K562 (cell line): ENCODE data around the gene SLC17A1. TPM values are rescaled to one million over a fixed set of nuclear protein-coding genes. Genes with fewer than 3 reads are reported as not detected.

Source experiments
- ATAC-seq: fragments of 200-7000 bp; cut with Tn5 transposase; 3 replicates; pipeline ENCODE4 v1.9.1; 2020; ENCODE audit warnings: moderate library complexity
- BruUV-seq: library from RNA; stranded (reverse); fragments of 400-500 nt; replicated peaks from 2 replicates; lab custom pipeline; 2021; lab: Mats Ljungman, UMichigan
- CTCF ChIA-PET: fragments of 300-600 bp; formaldehyde crosslinking; extraction: SDS; loops from one replicate; lab custom pipeline; 2021; ENCODE audit warnings: low intra/inter-chr PET ratio; lab: Yijun Ruan, JAX
- POLR2A ChIA-PET: fragments of 300-600, 350-650 bp; sonication (Branson Sonifier 250); formaldehyde crosslinking; extraction: SDS; loops from one replicate; lab custom pipeline; 2021; ENCODE audit warnings: antibody characterized with exemption, inconsistent platforms; lab: Yijun Ruan, JAX
- DNase-seq, 4 experiments: peaks; one replicate each; pipeline versions ENCODE4 v3.0.0 to v3.0.0-alpha.2; 2011 to 2018; ENCODE audit warnings: low spot score in 3 of 4, mixed read lengths in 3 of 4; ENCODE audit errors: extremely low read depth in 1 of 4
- FAIRE-seq: peaks from 2 replicates; lab custom pipeline; 2011; peaks lifted over from hg19 to GRCh38; lab: Jason Lieb, UNC
- H2AFZ ChIP-seq: 2 replicates; pipeline ENCODE4 v1.6.0; 2011; ENCODE audit warnings: low read depth, low read length, control low read depth, inconsistent platforms
- H3K27ac ChIP-seq: fragments of 200-600 bp; 3 replicates; pipeline ENCODE4 v1.8.0; 2011; ENCODE audit warnings: low read depth, mild to moderate bottlenecking, control low read depth, inconsistent platforms, low read length, moderate library complexity, mixed read lengths; ENCODE audit errors: extremely low read depth
- H3K27me3 ChIP-seq, 2 experiments: fragments of 300-600 bp in 1 of 2; 2 replicates in 1 of 2; 3 replicates in 1 of 2; pipeline versions ENCODE4 v1.6.0 to v1.8.0; 2011; ENCODE audit warnings: inconsistent platforms in 2 of 2, low read length in 2 of 2, mild to moderate bottlenecking in 1 of 2, mixed read lengths in 1 of 2, moderate library complexity in 1 of 2; ENCODE audit not compliant: control insufficient read depth in 2 of 2, insufficient read depth in 2 of 2
- H3K36me3 ChIP-seq: fragments of 300-600 bp; 3 replicates; pipeline ENCODE4 v1.8.0; 2011; ENCODE audit warnings: mild to moderate bottlenecking, low read length, inconsistent platforms; ENCODE audit not compliant: control insufficient read depth, insufficient read depth
- H3K4me1 ChIP-seq, 2 experiments: fragments of 200-600 bp in 1 of 2; replicated peaks in 1 of 2; 2 replicates in 1 of 2; 3 replicates in 1 of 2; pipeline versions ENCODE4 v1.5.1 to v1.8.0; 2011; ENCODE audit warnings: inconsistent platforms in 2 of 2, low read length in 2 of 2, mild to moderate bottlenecking in 1 of 2, mixed read lengths in 1 of 2, moderate library complexity in 1 of 2; ENCODE audit not compliant: control insufficient read depth in 2 of 2, insufficient read depth in 2 of 2
- H3K4me2 ChIP-seq: 2 replicates; pipeline ENCODE4 v1.6.1; 2011; ENCODE audit warnings: low read length, control low read depth, inconsistent platforms, mixed read lengths; ENCODE audit not compliant: insufficient read depth
- H3K4me3 ChIP-seq: fragments of 200-600 bp; sonication (generic), shearing (Covaris generic); 2 replicates; pipeline ENCODE4 v1.5.1; 2016; ENCODE audit warnings: control low read depth, inconsistent platforms
- H3K79me2 ChIP-seq: fragments of 200-600 bp; 3 replicates; pipeline ENCODE4 v1.8.0; 2011; ENCODE audit warnings: low read length, inconsistent platforms; ENCODE audit not compliant: control insufficient read depth, insufficient read depth
- H3K9ac ChIP-seq, 2 experiments: 2 replicates each; pipeline versions ENCODE4 v1.6.0 to v1.6.1; 2011; ENCODE audit warnings: low read depth in 2 of 2, low read length in 2 of 2, control low read depth in 1 of 2, inconsistent platforms in 1 of 2, mild to moderate bottlenecking in 1 of 2, mixed read lengths in 1 of 2; ENCODE audit not compliant: insufficient read depth in 1 of 2
- H3K9me1 ChIP-seq: one replicate; pipeline ENCODE4 v1.6.0; 2011; ENCODE audit warnings: inconsistent platforms, mild to moderate bottlenecking, low read length, moderate library complexity; ENCODE audit not compliant: control insufficient read depth, insufficient read depth
- H3K9me3 ChIP-seq: replicated peaks from 2 replicates; pipeline ENCODE4 v1.5.1; 2011; ENCODE audit warnings: low read depth, low read length, inconsistent platforms; ENCODE audit not compliant: control insufficient read depth, insufficient read depth
- H4K20me1 ChIP-seq: replicated peaks from 2 replicates; pipeline ENCODE4 v1.6.1; 2011; ENCODE audit warnings: low read length, inconsistent platforms, mixed read lengths; ENCODE audit not compliant: control insufficient read depth, insufficient read depth
- BHLHE40 ChIP-seq: IDR thresholded peaks from 2 replicates; pipeline ENCODE4 v1.6.1; 2011; ENCODE audit warnings: low read length, improper control_type of control experiment
- BRCA1 ChIP-seq, 2 experiments: fragments of 450-650 bp in 1 of 2; sonication (generic) in 1 of 2; formaldehyde crosslinking in 1 of 2; IDR thresholded peaks; 2 replicates each; pipeline versions ENCODE4 v1.5.0 to v1.6.1; 2017 to 2020; ENCODE audit warnings: mild to moderate bottlenecking in 1 of 2, missing genetic modification reagents in 1 of 2
- CHD2 ChIP-seq: IDR thresholded peaks from 2 replicates; pipeline ENCODE4 v1.6.1; 2011; ENCODE audit warnings: low read depth, low read length
- FOS ChIP-seq: IDR thresholded peaks from 3 replicates; pipeline ENCODE4 v1.6.1; 2011; ENCODE audit not compliant: insufficient read length; ENCODE audit errors: extremely low read depth
- ID3 ChIP-seq, 2 experiments: fragments of 250-450 bp in 1 of 2; fragments of 450-650 bp in 1 of 2; sonication (Bioruptor Pico) in 1 of 2; IDR thresholded peaks; 2 replicates each; pipeline versions ENCODE4 v1.6.1 to v1.8.0; 2016 to 2021; ENCODE audit warnings: mild to moderate bottlenecking in 2 of 2, moderate library complexity in 2 of 2, missing compliant biosample characterization in 1 of 2, missing genetic modification characterization in 1 of 2
- SNRNP70 ChIP-seq: fragments of 200-400 bp; formaldehyde crosslinking; optimal IDR thresholded peaks from 2 replicates; pipeline ENCODE3; 2017; ENCODE audit warnings: low read depth, low read length
- TCF3 ChIP-seq: sonication (generic); formaldehyde crosslinking; IDR thresholded peaks from 2 replicates; pipeline ENCODE4 v1.4.0; 2020; ENCODE audit warnings: mild to moderate bottlenecking, missing genetic modification reagents
- TEAD2 ChIP-seq: fragments of 450-650 bp; IDR thresholded peaks from 2 replicates; pipeline ENCODE4 v1.6.1; 2016; ENCODE audit warnings: missing genetic modification characterization, control low read depth, missing compliant biosample characterization
- ZNF12 ChIP-seq: sonication (generic); formaldehyde crosslinking; IDR thresholded peaks from 2 replicates; pipeline ENCODE4 v1.4.0; 2020; ENCODE audit warnings: mild to moderate bottlenecking, missing genetic modification reagents
- WGBS: fragments of 100-300 bp; shearing (Covaris generic); methylation state at CpG from one replicate; pipeline ENCODE4 v1.1.6; 2016; ENCODE audit warnings: low coverage, mixed read lengths; ENCODE audit not compliant: insufficient coverage; ENCODE audit errors: missing lambda C conversion rate; 5-methylcytosine and 5-hydroxymethylcytosine counted together
- in situ Hi-C: fragments of 300-500 bp; cut with MboI; formaldehyde crosslinking; loops from 4 replicates; pipeline ENCODE4 v1.15.0; 2018; ENCODE audit warnings: inconsistent platforms, mixed read lengths
- intact Hi-C: fragments of 100-400 bp; cut with micrococcal nuclease; formaldehyde crosslinking; loops from 2 replicates; pipeline ENCODE4 v1.14.2; 2022
- polyA plus RNA-seq, 8 experiments: library from polyadenylated mRNA; depleted of rRNA in 4 of 8; stranded (reverse) in 5 of 8; unstranded in 3 of 8; fragments of >200 nt; fragmentation: Nextera tagmentation in 2 of 8; fragmentation: Illumina TruSeq in 1 of 8; extraction: Ambion mirVana in 2 of 8; extraction: Trizol in 1 of 8; gene quantifications; 2 replicates each; pipeline versions ENCODE4 v1.2.1 to v1.2.3, GENCODE V29; 2011 to 2014; ENCODE audit warnings: inconsistent platforms in 1 of 8, missing spikeins in 1 of 8
- total RNA-seq, 7 experiments: library from RNA; depleted of rRNA in 6 of 7; stranded (reverse); fragments of >200 nt in 6 of 7; fragmentation: Illumina TruSeq in 2 of 7; extraction: Trizol in 2 of 7; gene quantifications; 2 replicates each; pipeline versions ENCODE4 v1.2.1 to v1.2.3, GENCODE V29; 2011 to 2021; ENCODE audit warnings: low replicate concordance in 1 of 7

Gene SLC17A1
- total and polyA plus RNA-seq, 9 of the 15 experiments (the other 6 are each of a cell fraction or from before 2014, with no cell fraction given): not detected

DNA sequence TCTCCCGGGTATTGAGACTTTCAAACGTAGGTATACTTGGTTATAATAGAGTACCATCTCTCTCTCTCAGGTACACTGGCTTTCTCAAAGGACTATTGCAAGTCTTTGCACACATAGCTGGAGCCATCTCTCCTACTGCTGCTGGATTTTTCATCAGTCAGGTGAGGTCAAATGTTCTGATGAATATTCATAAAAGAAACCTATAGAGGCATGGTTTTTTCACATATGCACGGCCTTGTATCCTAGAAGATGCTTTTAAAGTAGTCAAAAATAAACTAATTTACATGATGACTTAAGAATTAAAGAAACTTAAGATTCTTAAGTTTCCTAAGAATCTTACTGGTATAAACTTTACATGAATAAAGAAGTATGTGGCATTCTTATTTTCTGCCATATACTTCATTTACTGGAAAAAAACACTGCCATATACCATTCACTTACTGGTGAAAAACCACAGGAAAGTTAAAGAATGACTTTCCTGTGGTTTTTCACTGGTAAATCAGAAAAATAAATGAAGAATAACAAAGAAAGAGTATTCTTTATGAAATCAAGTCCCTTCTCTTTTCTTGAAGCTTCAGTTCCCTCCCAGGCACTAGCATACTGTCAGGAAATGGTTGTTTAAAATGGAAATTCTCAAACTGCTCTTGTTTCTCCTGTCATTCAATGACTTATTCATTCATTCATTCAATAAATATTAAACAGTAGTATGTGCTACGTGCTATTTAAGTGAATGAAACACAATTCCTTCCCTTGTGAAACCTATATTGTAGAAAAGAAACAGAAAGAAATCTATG lies 53.8 kb downstream of the SLC17A1 start:
- H3K9me1 ChIP-seq: no peaks in the 10 kb centered on the region
- POLR2A ChIA-PET: interaction anchor here (1.3 kb wide), 1 partner anchor 15 kb away, joined by 4 read pairs; no protein-coding TSS in a partner anchor
- H2AFZ ChIP-seq: no peak overlapping the region
- H3K79me2 ChIP-seq: no peaks in the 10 kb centered on the region
- no peaks in the 10 kb centered on the region for H3K4me1 ChIP-seq
- TF ChIP-seq SNRNP70 (no peak), ID3 (CRISPR knock-in tag; IDR thresholded peaks at IDR 0.05) (no peak), ID3 (tag; IDR thresholded peaks at IDR 0.05) (no peak), BHLHE40 (no peak), TEAD2 (tag) (no peak), CHD2 (no peak), BRCA1 (IDR thresholded peaks at IDR 0.05) (no peak), BRCA1 (CRISPR knock-in tag; IDR thresholded peaks at IDR 0.05) (no peak), FOS (no peak), ZNF12 (CRISPR knock-in tag) (no peak), TCF3 (no peak)
- no peak overlapping the region for H3K9ac ChIP-seq
- DNase-seq: no peak
- no peaks in the 10 kb centered on the region for H3K9me3 ChIP-seq
- no peaks in the 10 kb centered on the region for H4K20me1 ChIP-seq
- no peak overlapping the region for H3K4me2 ChIP-seq
- intact Hi-C loops (no loop called here), in situ Hi-C loops (no loop called here)
- peaks cover 3 to 9% of the 10 kb centered on the region in 2 experiments; a peak in 4 of 5 replicates for H3K27me3 ChIP-seq
- FAIRE-seq: no peak
- H3K4me3 ChIP-seq: no peak overlapping the region
- H3K36me3 ChIP-seq: no peaks in the 10 kb centered on the region
- ATAC-seq: no peak
- H3K27ac ChIP-seq: no peak overlapping the region
- 0% methylated on average over 4 of the region's 4 CpGs for WGBS
- CTCF ChIA-PET: no interaction called here
- no TSS peak for BruUV-seq
